Measurements from ENCODE around the gene TMEM38A.
"Not testable (repeated sequence)": the region's sequence is repeated elsewhere in the genome, so short reads cannot be mapped to it uniquely, and the experiment has no call there.

Gene TMEM38A

GRCh38 chr19:16682539-16682938 is 21.6 kb downstream of the TMEM38A start:
- Mint-ChIP-seq H3K27ac (no peak overlapping the region), H3K27me3 (no peaks in the 10 kb centered on the region), H3K4me3 (no peak overlapping the region), H3K4me1 (no peaks in the 10 kb centered on the region), H3K9me3 (no peaks in the 10 kb centered on the region), H3K36me3 (peaks cover 4% of the 10 kb centered on the region)

DNA sequence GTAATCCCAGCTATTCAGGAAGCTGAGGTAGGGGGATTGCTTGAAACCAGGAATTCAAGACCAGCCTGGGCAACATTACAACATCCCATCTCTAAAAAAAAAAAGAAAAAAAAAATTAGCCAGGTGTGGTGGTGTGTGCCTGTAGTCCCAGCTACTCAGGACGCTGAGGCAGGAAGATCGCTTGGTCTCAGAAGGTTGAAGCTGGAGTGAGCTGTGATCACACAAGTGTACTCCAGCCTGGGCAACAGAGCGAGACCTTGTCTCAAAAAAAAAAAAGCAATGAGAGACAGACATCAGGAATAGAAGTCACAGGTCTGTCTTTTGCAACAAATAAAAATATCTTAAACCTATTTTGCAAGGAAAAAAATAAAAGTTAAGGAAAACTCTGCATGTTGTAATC is 23.3 kb downstream of the TMEM38A start:
- Mint-ChIP-seq H3K27ac (no peak overlapping the region), H3K4me3 (no peak overlapping the region), H3K36me3 (peaks cover 4% of the 10 kb centered on the region), H3K9me3 (no peaks in the 10 kb centered on the region), H3K27me3 (no peaks in the 10 kb centered on the region), H3K4me1 (no peaks in the 10 kb centered on the region)

- Mint-ChIP-seq H3K9me3 (no peaks in the 10 kb centered on the region), H3K4me1 (no peaks in the 10 kb centered on the region), H3K4me3 (no peak overlapping the region), H3K36me3 (no peaks in the 10 kb centered on the region), H3K27ac (no peak overlapping the region), H3K27me3 (no peaks in the 10 kb centered on the region)
These were observed 27.1 kb downstream of the TMEM38A start for GRCh38 chr19:16688084-16688483.

- H3K4me1 Mint-ChIP-seq = no peaks in the 10 kb centered on the region
- H3K27ac Mint-ChIP-seq = no peak overlapping the region
- H3K36me3 Mint-ChIP-seq = no peaks in the 10 kb centered on the region
- H3K27me3 Mint-ChIP-seq = no peaks in the 10 kb centered on the region
- H3K9me3 Mint-ChIP-seq = no peaks in the 10 kb centered on the region
- no peak overlapping the region for H3K4me3 Mint-ChIP-seq
These were observed 38.0 kb downstream of the TMEM38A start for GRCh38 chr19:16698914-16699313.

DNA sequence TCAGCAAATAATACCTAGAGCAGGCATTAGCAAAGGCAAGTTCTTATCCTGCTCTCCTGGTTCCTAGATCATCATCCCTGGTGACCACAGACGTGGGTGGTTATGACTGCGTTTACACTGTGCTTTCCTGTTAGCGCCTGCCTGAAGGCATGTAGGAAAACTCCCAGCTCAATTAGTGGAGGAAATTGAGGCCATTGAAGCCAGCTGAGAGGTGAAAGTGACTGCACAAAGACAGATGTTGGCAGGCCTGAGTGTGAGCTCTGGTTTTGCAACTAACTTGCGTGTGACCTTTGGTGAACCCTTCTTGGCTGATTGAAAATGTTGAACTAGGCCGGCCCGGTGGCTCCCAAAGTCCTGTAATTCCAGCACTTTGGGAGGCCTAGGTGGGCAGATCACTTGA is 41.2 kb downstream of the TMEM38A start:
- Mint-ChIP-seq H3K4me1 (no peaks in the 10 kb centered on the region), H3K27ac (no peak overlapping the region), H3K9me3 (no peaks in the 10 kb centered on the region), H3K4me3 (no peak overlapping the region), H3K36me3 (no peaks in the 10 kb centered on the region), H3K27me3 (no peaks in the 10 kb centered on the region)

GRCh38 chr19:16703677-16704076 is 42.7 kb downstream of the TMEM38A start:
- Mint-ChIP-seq H3K27ac (no peak overlapping the region), H3K4me3 (no peak overlapping the region), H3K27me3 (no peaks in the 10 kb centered on the region), H3K4me1 (no peaks in the 10 kb centered on the region), H3K36me3 (no peaks in the 10 kb centered on the region), H3K9me3 (no peaks in the 10 kb centered on the region)

DNA sequence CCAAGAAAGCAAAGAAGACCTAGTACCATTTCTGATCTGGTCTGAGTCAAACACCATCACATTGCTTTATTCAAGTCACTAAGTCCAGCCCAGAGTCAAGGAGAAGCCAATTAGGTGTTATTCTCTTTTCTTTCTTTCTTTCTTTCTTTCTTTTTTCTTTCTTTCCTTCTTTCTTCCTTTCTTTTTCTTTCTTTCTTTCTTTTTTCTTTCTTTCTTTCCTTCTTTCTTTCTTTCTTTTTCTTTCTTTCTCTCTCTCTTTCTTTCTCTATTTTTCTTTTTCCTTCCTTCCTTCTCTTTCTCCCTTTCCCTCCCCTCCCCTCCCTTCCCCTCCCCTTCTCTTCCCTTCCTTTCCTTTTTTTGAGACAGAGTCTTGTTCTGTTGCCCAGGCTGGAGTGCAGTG is 49.9 kb downstream of the TMEM38A start:
- not testable (repeated sequence) for H3K4me1 Mint-ChIP-seq, H3K27ac Mint-ChIP-seq, H3K9me3 Mint-ChIP-seq, H3K27me3 Mint-ChIP-seq, H3K36me3 Mint-ChIP-seq, H3K4me3 Mint-ChIP-seq

- not testable (repeated sequence) for H3K4me3 Mint-ChIP-seq, H3K27ac Mint-ChIP-seq, H3K9me3 Mint-ChIP-seq, H3K4me1 Mint-ChIP-seq, H3K27me3 Mint-ChIP-seq, H3K36me3 Mint-ChIP-seq
These were observed 51.4 kb downstream of the TMEM38A start for GRCh38 chr19:16712295-16712694.

DNA sequence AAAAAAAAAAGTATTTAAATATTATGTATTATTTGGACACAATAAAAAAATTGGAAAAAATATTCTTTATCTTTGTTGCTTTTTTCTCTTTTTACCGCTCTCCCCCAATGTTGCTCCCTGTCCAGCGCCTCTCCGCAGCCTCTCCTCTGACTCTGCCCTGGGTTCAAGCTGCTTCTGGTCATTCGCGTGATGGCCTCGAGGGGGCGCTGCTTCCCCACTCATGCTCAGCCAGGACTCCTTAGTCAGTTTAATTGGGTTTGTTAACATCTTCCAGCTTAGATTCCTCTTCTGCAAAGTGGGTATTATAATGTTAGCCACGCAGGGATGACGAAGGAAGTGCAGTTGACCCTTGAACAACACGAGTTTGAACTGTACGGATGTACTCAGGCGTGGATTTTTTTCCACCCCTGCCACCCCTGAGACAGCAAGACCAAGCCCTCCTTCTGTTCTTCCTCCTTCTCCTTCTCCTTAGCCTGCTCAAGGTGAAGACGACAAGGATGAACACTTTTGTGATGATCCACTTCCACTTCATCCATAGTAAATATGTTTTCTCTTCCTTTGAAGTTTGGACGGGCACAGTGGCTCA is 53.9 kb downstream of the TMEM38A start:
- Mint-ChIP-seq H3K27ac (peak overlapping the region; percentile 63), H3K4me3 (no peak overlapping the region), H3K36me3 (no peaks in the 10 kb centered on the region), H3K27me3 (peaks cover 4% of the 10 kb centered on the region), H3K9me3 (no peaks in the 10 kb centered on the region), H3K4me1 (no peaks in the 10 kb centered on the region)

DNA sequence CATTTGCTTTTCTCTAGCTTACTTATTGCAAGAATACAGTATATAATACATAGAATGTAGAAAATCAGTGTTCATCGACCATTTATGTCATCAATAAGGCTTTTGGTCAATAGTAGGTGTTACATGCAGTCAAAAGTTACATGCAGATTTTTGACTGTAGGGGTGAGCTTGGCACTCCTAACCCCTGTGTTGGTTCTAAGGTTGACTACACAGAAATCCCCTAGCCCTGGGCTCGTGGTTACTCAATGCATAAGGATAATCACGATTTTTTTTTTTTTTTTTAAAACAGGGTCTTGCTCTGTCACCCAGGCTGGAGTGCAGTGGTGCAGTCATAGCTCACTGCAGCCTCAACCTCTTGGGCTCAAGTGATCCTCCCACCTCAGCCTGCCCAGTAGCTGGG is 54.7 kb downstream of the TMEM38A start:
- no peaks in the 10 kb centered on the region for H3K36me3 Mint-ChIP-seq
- H3K4me1 Mint-ChIP-seq = no peaks in the 10 kb centered on the region
- H3K4me3 Mint-ChIP-seq = no peak overlapping the region
- H3K9me3 Mint-ChIP-seq = no peaks in the 10 kb centered on the region
- no peak overlapping the region for H3K27ac Mint-ChIP-seq
- H3K27me3 Mint-ChIP-seq = peaks cover 4% of the 10 kb centered on the region

DNA sequence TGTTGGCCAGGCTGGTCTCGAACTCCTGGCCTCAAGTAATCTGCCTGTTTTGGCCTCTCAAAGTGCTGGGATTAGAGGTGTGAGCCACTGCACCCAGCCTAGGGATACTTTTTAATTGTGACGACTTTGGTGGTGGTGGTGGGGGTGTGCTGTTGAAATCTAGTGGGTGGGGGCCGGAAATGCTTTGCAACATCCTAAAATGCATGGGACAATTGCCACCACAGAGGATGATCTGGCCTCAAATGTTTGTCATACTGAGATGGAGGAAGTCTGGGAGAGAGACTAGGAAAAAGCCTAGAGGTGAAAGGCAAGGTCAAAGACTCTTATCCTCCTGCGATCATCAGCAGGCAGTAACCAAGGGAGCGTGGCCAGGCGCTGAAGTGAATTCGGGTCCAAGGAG is 60.1 kb downstream of the TMEM38A start:
- Mint-ChIP-seq H3K4me3 (no peak overlapping the region), H3K4me1 (no peaks in the 10 kb centered on the region), H3K9me3 (no peaks in the 10 kb centered on the region), H3K27ac (no peak overlapping the region), H3K27me3 (no peaks in the 10 kb centered on the region), H3K36me3 (no peaks in the 10 kb centered on the region)

- H3K27me3 Mint-ChIP-seq = no peaks in the 10 kb centered on the region
- no peaks in the 10 kb centered on the region for H3K4me1 Mint-ChIP-seq
- H3K9me3 Mint-ChIP-seq = no peaks in the 10 kb centered on the region
- no peak overlapping the region for H3K4me3 Mint-ChIP-seq
- no peak overlapping the region for H3K27ac Mint-ChIP-seq
- no peaks in the 10 kb centered on the region for H3K36me3 Mint-ChIP-seq
These were observed 61.7 kb downstream of the TMEM38A start for GRCh38 chr19:16722591-16722990.

GRCh38 chr19:16726916-16727315 is 66.0 kb downstream of the TMEM38A start:
- Mint-ChIP-seq H3K9me3 (no peaks in the 10 kb centered on the region), H3K4me3 (no peak overlapping the region)

GRCh38 chr19:16735650-16736266 is 74.8 kb downstream of the TMEM38A start:
- H3K4me1 Mint-ChIP-seq, H3K27me3 Mint-ChIP-seq, H3K36me3 Mint-ChIP-seq, H3K27ac Mint-ChIP-seq, H3K4me3 Mint-ChIP-seq, H3K9me3 Mint-ChIP-seq: not testable (repeated sequence)

More at GRCh38 chr19:16726916-16727315, 66.0 kb downstream of the TMEM38A start:
- no peaks in the 10 kb centered on the region for H3K27me3 Mint-ChIP-seq
- no peaks in the 10 kb centered on the region for H3K36me3 Mint-ChIP-seq
- no peak overlapping the region for H3K27ac Mint-ChIP-seq
- H3K4me1 Mint-ChIP-seq = no peaks in the 10 kb centered on the region

DNA sequence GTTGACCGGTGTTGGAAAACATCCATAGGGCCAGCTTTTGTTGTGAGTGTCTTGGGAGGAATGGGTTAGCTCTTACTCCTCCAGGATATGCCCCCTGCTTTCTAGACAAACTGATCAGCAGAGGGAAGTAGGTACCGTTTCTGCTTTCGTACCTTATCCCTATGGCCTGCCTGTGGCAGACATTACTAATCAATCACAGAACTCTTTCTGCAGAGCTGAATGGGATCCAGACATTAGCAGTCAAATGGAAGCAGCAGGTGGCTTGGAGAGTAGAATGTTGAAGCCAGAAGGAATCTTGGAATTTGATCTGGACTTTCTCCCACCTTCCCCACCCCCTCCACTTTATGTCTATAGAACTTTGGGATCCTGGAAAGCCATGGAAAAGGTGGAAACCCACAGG is 75.8 kb downstream of the TMEM38A start:
- H3K36me3 Mint-ChIP-seq = no peaks in the 10 kb centered on the region
- no peak overlapping the region for H3K4me3 Mint-ChIP-seq
- no peaks in the 10 kb centered on the region for H3K27me3 Mint-ChIP-seq
- no peaks in the 10 kb centered on the region for H3K4me1 Mint-ChIP-seq
- no peaks in the 10 kb centered on the region for H3K9me3 Mint-ChIP-seq
- no peak overlapping the region for H3K27ac Mint-ChIP-seq

DNA sequence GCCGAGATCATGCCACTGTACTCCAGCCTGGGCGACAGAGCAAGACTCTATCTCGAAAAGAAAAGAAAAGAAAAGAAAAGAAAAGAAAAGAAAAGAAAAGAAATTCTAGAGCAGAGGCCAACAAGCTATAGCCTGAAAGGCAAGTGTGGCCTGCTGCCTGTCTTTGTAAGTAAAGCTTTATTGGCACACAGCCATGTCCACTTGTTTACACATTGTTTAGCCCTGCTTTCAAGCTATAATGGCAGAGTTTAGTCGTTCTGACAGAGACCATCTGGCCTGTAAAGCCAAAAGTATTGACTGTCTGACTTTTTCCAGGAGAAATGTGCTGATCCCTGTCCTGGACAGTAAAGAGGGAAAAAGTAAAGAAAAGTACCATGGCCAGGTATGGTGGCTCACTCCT is 77.0 kb downstream of the TMEM38A start:
- no peak overlapping the region for H3K4me3 Mint-ChIP-seq

GRCh38 chr19:16739546-16739945 is 78.6 kb downstream of the TMEM38A start:
- Mint-ChIP-seq H3K9me3 (no peaks in the 10 kb centered on the region), H3K27me3 (no peaks in the 10 kb centered on the region), H3K36me3 (no peaks in the 10 kb centered on the region), H3K27ac (no peak overlapping the region), H3K4me1 (no peaks in the 10 kb centered on the region), H3K4me3 (no peak overlapping the region)

More for the DNA sequence above, 77.0 kb downstream of the TMEM38A start:
- Mint-ChIP-seq H3K9me3 (no peaks in the 10 kb centered on the region), H3K27me3 (no peaks in the 10 kb centered on the region), H3K4me1 (no peaks in the 10 kb centered on the region), H3K27ac (no peak overlapping the region), H3K36me3 (no peaks in the 10 kb centered on the region)

Data from activated naive CD4-positive, alpha-beta T cell treated with anti-CD3 and anti-CD28 coated beads, Interleukin-2, amount 50 U/mL, for 24 hours (primary cell).